NB4 (cell line): Measurements from ENCODE around the gene FUS.

Experiments used
- MYC ChIP-seq: IDR thresholded peaks from 2 replicates; pipeline ENCODE4 v1.6.1; 2011; ENCODE audit warnings: low read depth, low read length
- POLR2A ChIP-seq: IDR thresholded peaks from 2 replicates; pipeline ENCODE4 v1.6.1; 2011; ENCODE audit warnings: mild to moderate bottlenecking; ENCODE audit not compliant: insufficient read length; ENCODE audit errors: extremely low read depth
- TF ChIP-seq, protein P1 (sequence below): IDR thresholded peaks from one replicate; pipeline ENCODE4 v1.5.1; 2012; ENCODE audit warnings: low read depth, low read length

DNA sequence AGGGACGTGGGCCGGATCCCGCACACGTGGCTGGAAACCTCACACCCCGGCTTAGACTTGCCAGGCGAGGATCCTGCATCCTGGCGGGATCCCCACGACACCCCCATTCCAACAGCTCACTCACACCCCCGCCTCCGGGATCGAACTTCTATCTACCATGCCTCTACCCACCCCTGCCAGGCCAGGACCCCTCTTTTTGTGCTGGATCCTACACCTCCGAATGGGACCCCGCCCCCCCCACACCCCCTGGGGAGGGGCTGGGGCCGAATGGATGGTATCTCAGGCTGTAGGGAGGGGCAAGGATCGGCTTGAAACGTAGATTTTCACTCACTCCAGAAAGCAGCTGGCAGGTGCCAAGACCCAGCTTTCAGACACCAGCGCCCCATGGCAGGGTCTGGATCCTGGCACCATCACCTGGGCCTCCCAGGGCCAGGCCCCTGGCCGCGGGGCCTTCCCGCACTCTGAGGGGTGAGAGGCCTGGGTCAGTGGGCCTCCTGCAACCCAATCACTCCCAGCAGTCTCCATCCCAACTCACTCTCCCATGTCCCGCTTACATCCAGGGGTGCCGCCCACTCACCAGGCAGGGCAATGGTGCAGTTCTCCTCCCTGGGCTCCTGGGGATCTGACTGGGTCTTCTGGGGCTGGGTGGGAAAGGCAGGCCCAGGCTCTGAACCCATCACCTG, 36.8 kb upstream of the FUS start:
- TF ChIP-seq MYC, result no peak
- no peak for TF ChIP-seq POLR2A
- TF ChIP-seq, protein P1, sequence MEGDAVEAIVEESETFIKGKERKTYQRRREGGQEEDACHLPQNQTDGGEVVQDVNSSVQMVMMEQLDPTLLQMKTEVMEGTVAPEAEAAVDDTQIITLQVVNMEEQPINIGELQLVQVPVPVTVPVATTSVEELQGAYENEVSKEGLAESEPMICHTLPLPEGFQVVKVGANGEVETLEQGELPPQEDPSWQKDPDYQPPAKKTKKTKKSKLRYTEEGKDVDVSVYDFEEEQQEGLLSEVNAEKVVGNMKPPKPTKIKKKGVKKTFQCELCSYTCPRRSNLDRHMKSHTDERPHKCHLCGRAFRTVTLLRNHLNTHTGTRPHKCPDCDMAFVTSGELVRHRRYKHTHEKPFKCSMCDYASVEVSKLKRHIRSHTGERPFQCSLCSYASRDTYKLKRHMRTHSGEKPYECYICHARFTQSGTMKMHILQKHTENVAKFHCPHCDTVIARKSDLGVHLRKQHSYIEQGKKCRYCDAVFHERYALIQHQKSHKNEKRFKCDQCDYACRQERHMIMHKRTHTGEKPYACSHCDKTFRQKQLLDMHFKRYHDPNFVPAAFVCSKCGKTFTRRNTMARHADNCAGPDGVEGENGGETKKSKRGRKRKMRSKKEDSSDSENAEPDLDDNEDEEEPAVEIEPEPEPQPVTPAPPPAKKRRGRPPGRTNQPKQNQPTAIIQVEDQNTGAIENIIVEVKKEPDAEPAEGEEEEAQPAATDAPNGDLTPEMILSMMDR, result no peak
